Bronchial epithelial cell (primary cell): Measurements from ENCODE around the gene MUSTN1. TPM values are rescaled to one million over a fixed set of nuclear protein-coding genes. Genes with fewer than 3 reads are reported as not detected.

Source experiments
- DNase-seq: peaks from one replicate; pipeline ENCODE4 v3.0.0-alpha.2; 2010; ENCODE audit warnings: low read depth
- FAIRE-seq: peaks from 2 replicates; lab custom pipeline; 2011; peaks lifted over from hg19 to GRCh38; lab: Jason Lieb, UNC
- H3K27me3 ChIP-seq: 2 replicates; pipeline ENCODE4 v1.5.1; 2011; ENCODE audit warnings: low read length; ENCODE audit not compliant: control insufficient read depth, insufficient read depth
- H3K36me3 ChIP-seq: 2 replicates; pipeline ENCODE4 v1.5.1; 2011; ENCODE audit warnings: low read length; ENCODE audit not compliant: control insufficient read depth, insufficient read depth
- H3K4me3 ChIP-seq: 2 replicates; pipeline ENCODE4 v1.5.1; 2011; ENCODE audit warnings: mild to moderate bottlenecking, low read depth, low read length, control low read depth
- CTCF ChIP-seq: IDR thresholded peaks from 2 replicates; pipeline ENCODE4 v1.5.1; 2011; ENCODE audit warnings: mild to moderate bottlenecking, moderate library complexity, low read length, control low read depth, inconsistent platforms; ENCODE audit not compliant: insufficient read depth, severe bottlenecking
- total RNA-seq: library from RNA; depleted of rRNA; stranded (reverse); fragments of >200 nt; gene quantifications from 2 replicates; pipeline ENCODE4 v1.2.1, GENCODE V29; 2014

Gene MUSTN1
- total RNA-seq, 1 donor from 2014 or later: not detected

DNA sequence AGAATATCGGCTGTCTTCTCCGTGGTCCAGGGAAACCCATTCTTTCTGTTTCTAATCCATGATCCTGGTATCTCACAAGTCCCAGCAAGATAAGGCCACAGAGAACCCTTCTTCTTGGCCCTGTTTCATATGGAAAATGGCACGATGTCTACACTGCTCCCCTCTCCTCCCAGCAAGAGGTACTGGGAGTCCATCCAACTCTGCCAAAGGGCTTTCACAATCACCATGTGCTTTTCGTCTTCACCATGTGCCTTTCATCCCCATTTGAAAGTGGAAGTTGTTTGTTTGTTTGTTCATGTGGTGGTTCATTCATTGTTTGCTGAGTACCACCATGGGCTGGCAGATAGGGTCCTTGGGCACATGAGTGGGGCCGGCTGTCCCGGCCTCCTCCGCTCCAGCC, 34.7 kb downstream of the MUSTN1 start:
- no peak overlapping the region for H3K4me3 ChIP-seq
- no peak for TF ChIP-seq CTCF
- FAIRE-seq: no peak
- no peaks in the 10 kb centered on the region for H3K27me3 ChIP-seq
- no peaks in the 10 kb centered on the region for H3K36me3 ChIP-seq
- no peak for DNase-seq

DNA sequence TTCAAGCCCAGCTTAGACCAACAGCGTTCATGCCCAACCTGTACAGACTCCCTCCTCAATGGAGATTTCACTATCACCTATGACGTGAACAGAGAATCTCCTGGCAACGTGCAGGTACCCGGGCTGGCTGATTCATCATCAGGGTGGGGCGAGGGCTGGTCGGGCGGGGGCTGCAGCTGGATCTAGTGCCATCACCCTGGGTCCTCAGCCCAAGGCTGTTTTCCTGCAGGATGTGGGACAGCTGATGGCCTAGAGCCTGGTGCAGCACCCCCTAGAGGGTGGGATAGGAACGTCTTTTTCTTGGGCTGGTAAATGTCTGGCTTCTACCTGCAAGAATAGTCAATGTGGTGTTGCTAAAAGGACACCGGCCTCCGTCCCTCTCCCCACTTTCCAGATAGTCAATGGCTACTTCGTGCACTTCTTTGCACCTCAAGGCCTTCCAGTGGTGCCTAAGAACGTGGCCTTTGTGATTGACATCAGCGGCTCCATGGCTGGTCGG, 35.8 kb downstream of the MUSTN1 start:
- TF ChIP-seq CTCF: peak; percentile 78
- no peaks in the 10 kb centered on the region for H3K27me3 ChIP-seq
- no peak for FAIRE-seq
- no peak overlapping the region for H3K4me3 ChIP-seq
- DNase-seq: peak; percentile 80
- no peaks in the 10 kb centered on the region for H3K36me3 ChIP-seq

DNA sequence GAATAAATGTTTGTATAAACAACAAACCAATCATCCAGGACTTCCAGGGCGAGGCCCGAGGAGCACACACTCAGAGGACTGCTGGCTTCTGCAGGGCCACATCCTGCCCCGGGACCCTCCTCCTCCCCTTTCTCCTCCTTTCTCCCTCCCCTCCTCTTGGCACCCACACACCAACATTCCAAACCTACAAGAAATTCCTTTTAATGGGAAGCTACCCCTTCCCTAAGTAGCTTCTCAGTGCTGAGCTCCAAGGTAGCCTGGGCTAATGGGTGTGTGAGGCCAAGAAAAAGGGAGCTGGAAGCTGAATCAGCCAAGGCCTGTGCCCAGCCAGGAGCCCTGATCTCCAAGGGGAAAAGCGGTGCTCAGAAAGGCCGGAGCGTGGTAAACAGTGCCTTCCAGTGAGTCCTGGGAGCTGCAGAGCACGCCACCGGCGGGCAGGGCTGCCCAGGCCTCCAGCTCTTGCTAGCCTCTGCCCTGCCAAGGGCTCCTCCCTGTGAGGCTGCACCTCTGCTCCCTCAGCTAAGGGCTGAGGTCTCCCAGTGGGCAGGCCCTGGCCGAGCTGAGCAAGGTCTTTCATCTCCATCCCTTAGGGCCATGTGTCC, 36.3 kb downstream of the MUSTN1 start:
- FAIRE-seq (no peak), DNase-seq (no peak)
- H3K36me3 ChIP-seq: no peaks in the 10 kb centered on the region
- no peaks in the 10 kb centered on the region for H3K27me3 ChIP-seq
- H3K4me3 ChIP-seq: no peak overlapping the region
- TF ChIP-seq CTCF: no peak

DNA sequence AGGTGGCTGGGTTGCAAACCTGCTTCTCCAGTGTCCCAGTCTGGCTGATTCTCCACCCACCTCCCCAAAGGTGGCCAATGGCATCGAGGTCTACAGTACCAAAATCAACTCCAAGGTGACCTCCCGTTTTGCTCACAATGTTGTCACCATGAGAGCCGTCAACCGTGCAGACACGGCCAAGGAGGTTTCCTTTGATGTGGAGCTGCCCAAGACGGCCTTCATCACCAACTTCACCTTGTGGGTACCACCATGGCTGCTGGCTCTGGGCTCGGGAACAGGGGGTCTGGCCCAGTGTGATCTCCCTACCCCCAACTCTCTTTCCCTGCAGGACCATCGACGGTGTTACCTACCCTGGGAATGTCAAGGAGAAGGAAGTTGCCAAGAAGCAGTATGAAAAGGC, 38.4 kb downstream of the MUSTN1 start:
- Histone ChIP-seq H3K36me3 (no peaks in the 10 kb centered on the region), H3K27me3 (peaks cover 3% of the 10 kb centered on the region), H3K4me3 (no peak overlapping the region)
- no peak for FAIRE-seq
- no peak for TF ChIP-seq CTCF
- DNase-seq: no peak

- H3K4me3 ChIP-seq: no peak overlapping the region
- no peak for TF ChIP-seq CTCF
- no peak for FAIRE-seq
- no peak for DNase-seq
- H3K36me3 ChIP-seq: no peaks in the 10 kb centered on the region
- H3K27me3 ChIP-seq: peaks cover 3% of the 10 kb centered on the region
Observed at GRCh38 chr3:52795298-52795900, 39.4 kb downstream of the MUSTN1 start.
